Stimulated activated naive B cell treated with anti-CD40 and anti-IgM and Interleukin-4, amounts not matched to agents 10 μg/mL and 1 μg/mL and 100 μg/mL, for 72 hours (primary cell): Measurements from ENCODE around the gene DNASE2B.

Experiments used
- ATAC-seq, 2 donors: fragments of 150-1000 bp; cut with Tn5 transposase; replicated peaks; 2 replicates each; pipeline ENCODE4 v1.10.0; 2021; ENCODE audit warnings: moderate library complexity in 1 of 2
- DNase-seq: peaks from one replicate; pipeline ENCODE4 v3.0.0; 2021
- H3K27ac Mint-ChIP-seq: one replicate; pipeline ENCODE4 v1.8.0; 2022; ENCODE audit warnings: mild to moderate bottlenecking, mixed read lengths
- H3K27me3 Mint-ChIP-seq, 2 donors: one replicate each; pipeline ENCODE4 v1.8.0; 2022; ENCODE audit warnings: mixed read lengths in 2 of 2
- H3K36me3 Mint-ChIP-seq, 2 donors: one replicate each; pipeline ENCODE4 v1.8.0; 2022; ENCODE audit warnings: mixed read lengths in 2 of 2, mild to moderate bottlenecking in 1 of 2
- H3K4me1 Mint-ChIP-seq, 2 donors: one replicate each; pipeline ENCODE4 v1.8.0; 2022; ENCODE audit warnings: mixed read lengths in 2 of 2, mild to moderate bottlenecking in 1 of 2
- H3K4me3 Mint-ChIP-seq, 2 donors: one replicate each; pipeline ENCODE4 v1.8.0; 2022; ENCODE audit warnings: mild to moderate bottlenecking in 2 of 2, mixed read lengths in 2 of 2, moderate library complexity in 1 of 2
- H3K9me3 Mint-ChIP-seq, 2 donors: one replicate each; pipeline ENCODE4 v1.8.0; 2022; ENCODE audit warnings: mixed read lengths in 2 of 2, mild to moderate bottlenecking in 1 of 2

DNASE2B gene, protein sequence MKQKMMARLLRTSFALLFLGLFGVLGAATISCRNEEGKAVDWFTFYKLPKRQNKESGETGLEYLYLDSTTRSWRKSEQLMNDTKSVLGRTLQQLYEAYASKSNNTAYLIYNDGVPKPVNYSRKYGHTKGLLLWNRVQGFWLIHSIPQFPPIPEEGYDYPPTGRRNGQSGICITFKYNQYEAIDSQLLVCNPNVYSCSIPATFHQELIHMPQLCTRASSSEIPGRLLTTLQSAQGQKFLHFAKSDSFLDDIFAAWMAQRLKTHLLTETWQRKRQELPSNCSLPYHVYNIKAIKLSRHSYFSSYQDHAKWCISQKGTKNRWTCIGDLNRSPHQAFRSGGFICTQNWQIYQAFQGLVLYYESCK

GRCh38 chr1:84398175-84399155 lies at the start of gene DNASE2B:
TSS of gene DNASE2B (plus strand) at chr1:84398484. CDS start at chr1:84398565, 81 bp downstream.
- no peak within 1 kb of the TSS for H3K27ac Mint-ChIP-seq
- H3K27me3 Mint-ChIP-seq = no peaks in the 10 kb centered on the region
- H3K36me3 Mint-ChIP-seq = no peaks in the 10 kb centered on the region
- no peak for DNase-seq
- H3K4me3 Mint-ChIP-seq = no peak within 1 kb of the TSS
- no peak for ATAC-seq
- H3K9me3 Mint-ChIP-seq = no peaks in the 10 kb centered on the region
- no peaks in the 10 kb centered on the region for H3K4me1 Mint-ChIP-seq

DNA sequence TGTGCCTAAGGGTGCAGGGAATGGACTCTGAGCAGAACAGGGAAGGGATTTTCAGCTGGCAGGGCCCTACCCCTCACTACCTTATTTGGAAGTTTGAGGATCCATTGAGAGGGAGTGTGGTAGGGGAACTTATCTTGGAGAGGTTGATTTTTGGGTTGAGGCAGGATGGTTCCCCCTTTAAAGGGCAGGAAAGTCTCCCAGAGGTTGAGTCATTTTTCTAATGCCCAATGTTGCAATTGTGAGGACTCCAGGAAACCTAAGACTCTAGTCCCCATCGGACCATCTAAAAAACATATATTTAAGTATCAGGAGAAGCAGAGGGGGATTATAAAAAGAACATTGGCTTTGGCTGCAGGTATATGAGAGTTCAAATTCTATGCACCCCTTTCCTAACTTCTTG lies 49.5 kb upstream of the DNASE2B start:
- Mint-ChIP-seq H3K4me3 (no peak overlapping the region), H3K27ac (no peak overlapping the region), H3K36me3 (no peaks in the 10 kb centered on the region), H3K27me3 (no peaks in the 10 kb centered on the region), H3K4me1 (no peaks in the 10 kb centered on the region), H3K9me3 (no peaks in the 10 kb centered on the region)
- ATAC-seq (no peak), DNase-seq (no peak)

GRCh38 chr1:84350104-84350503 lies 48.2 kb upstream of the DNASE2B start:
- ATAC-seq (no peak), DNase-seq (no peak)
- no peak overlapping the region for H3K4me3 Mint-ChIP-seq
- H3K36me3 Mint-ChIP-seq = no peaks in the 10 kb centered on the region
- H3K9me3 Mint-ChIP-seq = no peaks in the 10 kb centered on the region
- H3K4me1 Mint-ChIP-seq = no peaks in the 10 kb centered on the region
- H3K27ac Mint-ChIP-seq = no peak overlapping the region
- H3K27me3 Mint-ChIP-seq = no peaks in the 10 kb centered on the region

DNA sequence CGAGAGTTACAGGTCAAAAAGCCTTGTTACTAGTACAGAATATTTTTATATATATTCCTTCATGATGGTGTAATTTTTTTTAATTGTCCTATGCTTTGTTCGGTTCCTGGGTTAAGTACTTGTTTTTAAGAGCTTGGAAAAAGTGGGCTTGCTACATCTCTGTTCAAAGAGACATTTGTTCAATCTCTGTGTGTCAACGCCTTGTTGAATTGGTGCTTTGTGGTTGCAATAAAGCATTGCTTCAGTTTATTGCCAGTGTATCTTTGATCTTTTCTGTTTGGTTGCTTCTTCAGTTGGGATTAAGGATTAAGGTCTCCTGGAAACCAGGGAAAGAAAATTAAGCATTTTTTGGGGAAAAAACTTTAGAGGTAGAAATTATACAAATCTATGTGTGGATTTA lies 47.7 kb upstream of the DNASE2B start:
- Mint-ChIP-seq H3K36me3 (no peaks in the 10 kb centered on the region), H3K4me1 (no peaks in the 10 kb centered on the region), H3K27me3 (no peaks in the 10 kb centered on the region), H3K27ac (no peak overlapping the region), H3K9me3 (no peaks in the 10 kb centered on the region), H3K4me3 (no peak overlapping the region)
- no peak for ATAC-seq
- no peak for DNase-seq

DNA sequence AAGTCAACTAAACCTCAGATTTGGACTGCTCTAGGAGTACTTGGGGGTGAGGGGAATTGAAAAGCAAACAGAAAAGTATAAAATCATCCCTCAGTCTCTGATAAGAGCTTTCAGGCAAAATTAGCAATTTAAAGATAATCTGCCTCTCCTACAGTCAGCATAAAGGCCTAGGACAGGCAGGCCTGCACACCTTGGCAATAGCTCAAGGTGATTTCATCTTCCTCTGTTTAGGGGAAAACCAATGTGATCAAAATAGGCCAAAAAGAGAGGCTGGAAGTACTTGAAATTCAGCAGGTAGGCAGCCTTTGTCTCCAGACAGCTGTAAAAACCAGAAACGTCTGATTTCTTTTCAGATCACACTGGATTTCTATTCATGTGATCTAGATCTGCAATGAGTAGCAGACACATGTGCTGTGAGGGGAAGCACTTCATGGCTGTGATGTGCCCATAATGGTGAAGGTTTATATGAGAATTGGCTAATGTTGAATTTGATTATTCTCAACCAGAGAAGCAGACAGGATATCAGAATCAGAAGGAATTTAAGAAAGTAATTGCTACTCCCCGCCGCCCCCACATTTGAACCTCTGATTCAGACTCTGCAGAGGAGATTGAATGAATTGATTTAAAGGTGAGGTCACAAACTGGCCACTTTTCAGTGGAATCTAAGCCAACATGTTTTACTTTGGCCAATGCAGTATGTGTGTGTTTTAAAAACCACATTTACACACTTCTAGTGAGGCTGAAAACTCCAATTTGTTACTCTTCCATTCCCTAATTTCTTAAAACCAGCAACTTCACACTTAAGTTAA lies 45.8 kb upstream of the DNASE2B start:
- H3K36me3 Mint-ChIP-seq = peaks cover 0 to 3% of the 10 kb centered on the region in 2 donors
- no peak overlapping the region for H3K4me3 Mint-ChIP-seq
- DNase-seq = no peak
- peaks cover 0 to 4% of the 10 kb centered on the region in 2 donors for H3K9me3 Mint-ChIP-seq
- H3K4me1 Mint-ChIP-seq = no peaks in the 10 kb centered on the region
- no peak for ATAC-seq
- peaks cover 0 to 5% of the 10 kb centered on the region in 2 donors for H3K27me3 Mint-ChIP-seq
- H3K27ac Mint-ChIP-seq = no peak overlapping the region

- Mint-ChIP-seq H3K4me3 (no peak overlapping the region), H3K36me3 (peaks cover 0 to 3% of the 10 kb centered on the region in 2 donors)
These were observed 44.6 kb upstream of the DNASE2B start for GRCh38 chr1:84353695-84354094.

DNA sequence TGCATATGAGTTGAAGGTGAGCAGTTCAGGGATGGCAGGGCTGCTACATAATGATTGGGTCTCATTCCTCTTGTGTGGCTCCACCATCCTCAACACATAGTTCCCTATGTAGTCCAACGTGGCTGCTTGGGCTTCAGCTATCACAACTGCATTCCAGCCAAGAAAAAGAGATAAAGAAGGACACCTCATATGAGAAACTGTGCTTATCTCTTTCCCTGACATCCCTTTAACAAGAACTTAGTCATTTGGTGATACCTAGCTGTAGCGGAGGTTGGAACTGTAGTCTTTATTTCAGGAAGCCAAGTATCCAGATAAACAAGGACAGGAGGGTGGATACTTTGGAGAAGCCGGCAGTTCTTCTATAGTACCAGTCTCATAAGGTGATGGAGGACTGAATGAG lies 42.7 kb upstream of the DNASE2B start:
- peaks cover 0 to 4% of the 10 kb centered on the region in 2 donors for H3K9me3 Mint-ChIP-seq

More at GRCh38 chr1:84353695-84354094, 44.6 kb upstream of the DNASE2B start:
- DNase-seq = no peak
- H3K4me1 Mint-ChIP-seq = no peaks in the 10 kb centered on the region
- ATAC-seq = no peak
- H3K9me3 Mint-ChIP-seq = peaks cover 0 to 4% of the 10 kb centered on the region in 2 donors
- no peak overlapping the region for H3K27ac Mint-ChIP-seq
- H3K27me3 Mint-ChIP-seq = peaks cover 0 to 5% of the 10 kb centered on the region in 2 donors

GRCh38 chr1:84356881-84357280 lies 41.4 kb upstream of the DNASE2B start:
- peaks cover 0 to 4% of the 10 kb centered on the region in 2 donors for H3K9me3 Mint-ChIP-seq
- peaks cover 0 to 5% of the 10 kb centered on the region in 2 donors for H3K27me3 Mint-ChIP-seq
- no peak overlapping the region for H3K27ac Mint-ChIP-seq
- DNase-seq (no peak), ATAC-seq (no peak)
- H3K4me1 Mint-ChIP-seq = no peaks in the 10 kb centered on the region
- peaks cover 0 to 3% of the 10 kb centered on the region in 2 donors for H3K36me3 Mint-ChIP-seq
- H3K4me3 Mint-ChIP-seq = no peak overlapping the region

More for the DNA sequence above, 42.7 kb upstream of the DNASE2B start:
- DNase-seq = no peak
- no peak overlapping the region for H3K27ac Mint-ChIP-seq
- ATAC-seq = no peak
- peaks cover 0 to 3% of the 10 kb centered on the region in 2 donors for H3K36me3 Mint-ChIP-seq
- H3K4me1 Mint-ChIP-seq = no peaks in the 10 kb centered on the region
- H3K27me3 Mint-ChIP-seq = peaks cover 0 to 5% of the 10 kb centered on the region in 2 donors
- no peak overlapping the region for H3K4me3 Mint-ChIP-seq

- H3K4me1 Mint-ChIP-seq = peaks cover 2 to 7% of the 10 kb centered on the region in 2 donors
- peaks cover 0 to 4% of the 10 kb centered on the region in 2 donors for H3K9me3 Mint-ChIP-seq
- peaks cover 0 to 5% of the 10 kb centered on the region in 2 donors for H3K27me3 Mint-ChIP-seq
- H3K36me3 Mint-ChIP-seq = peaks cover 0 to 3% of the 10 kb centered on the region in 2 donors
- no peak overlapping the region for H3K4me3 Mint-ChIP-seq
- DNase-seq (no peak), ATAC-seq (no peak)
- no peak overlapping the region for H3K27ac Mint-ChIP-seq
These were observed 39.6 kb upstream of the DNASE2B start for GRCh38 chr1:84358695-84359094.

GRCh38 chr1:84360316-84360715 lies 38.0 kb upstream of the DNASE2B start:
- Mint-ChIP-seq H3K4me3 (no peak overlapping the region), H3K4me1 (peaks cover 2 to 9% of the 10 kb centered on the region in 2 donors), H3K27me3 (peaks cover 0 to 5% of the 10 kb centered on the region in 2 donors), H3K27ac (no peak overlapping the region), H3K36me3 (peaks cover 0 to 3% of the 10 kb centered on the region in 2 donors), H3K9me3 (peaks cover 0 to 4% of the 10 kb centered on the region in 2 donors)
- DNase-seq (no peak), ATAC-seq (no peak)

GRCh38 chr1:84361796-84362195 lies 36.5 kb upstream of the DNASE2B start:
- Mint-ChIP-seq H3K27ac (no peak overlapping the region), H3K4me3 (no peak overlapping the region), H3K4me1 (peaks cover 6 to 17% of the 10 kb centered on the region in 2 donors), H3K36me3 (peaks cover 0 to 3% of the 10 kb centered on the region in 2 donors), H3K9me3 (peaks cover 0 to 1% of the 10 kb centered on the region in 2 donors), H3K27me3 (peaks cover 0 to 3% of the 10 kb centered on the region in 2 donors)
- DNase-seq (no peak), ATAC-seq (no peak)

DNA sequence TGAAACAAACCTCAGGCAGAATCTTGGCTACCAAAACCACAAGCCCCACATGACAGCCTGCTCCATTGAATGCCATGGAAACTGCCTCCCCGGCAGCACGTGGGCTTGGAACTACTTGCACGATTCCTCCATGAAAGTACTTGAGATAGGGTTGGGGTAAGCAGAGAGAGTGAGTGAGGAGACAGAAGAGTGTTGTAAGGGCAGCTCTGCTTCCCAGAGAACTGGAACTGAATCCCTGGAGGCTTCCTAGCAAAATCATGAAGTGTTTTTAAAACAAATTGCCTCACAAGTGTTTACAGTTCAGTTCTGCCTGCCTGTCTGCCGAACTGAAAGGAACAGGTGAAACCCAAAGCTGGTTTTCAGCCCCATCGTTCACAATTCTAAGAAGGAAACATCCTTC lies 35.3 kb upstream of the DNASE2B start:
- H3K4me1 Mint-ChIP-seq = peaks cover 6 to 17% of the 10 kb centered on the region in 2 donors
- ATAC-seq = no peak
- no peak for DNase-seq
- H3K27ac Mint-ChIP-seq = no peak overlapping the region
- H3K27me3 Mint-ChIP-seq = no peaks in the 10 kb centered on the region
- H3K9me3 Mint-ChIP-seq = no peaks in the 10 kb centered on the region
- H3K4me3 Mint-ChIP-seq = no peak overlapping the region
- H3K36me3 Mint-ChIP-seq = no peaks in the 10 kb centered on the region

DNA sequence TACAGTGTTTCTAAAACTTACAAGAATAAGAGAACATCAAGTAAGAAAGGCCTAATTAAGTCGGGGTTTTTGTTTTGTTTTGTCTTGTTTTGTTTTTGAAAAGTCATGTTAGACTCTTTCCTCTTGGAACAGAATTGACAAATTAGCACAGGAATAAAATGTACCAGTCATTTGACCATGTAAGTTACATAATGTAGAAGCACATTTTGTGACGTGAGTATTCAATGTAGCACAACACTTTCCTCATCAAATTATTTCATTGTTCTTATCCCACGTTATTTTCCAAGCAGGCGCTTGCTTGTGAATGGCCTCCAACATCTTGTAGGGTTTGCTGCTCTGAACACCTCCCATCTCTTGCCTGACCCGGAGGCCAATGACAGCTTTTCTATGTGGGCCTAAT lies 34.7 kb upstream of the DNASE2B start:
- no peak overlapping the region for H3K27ac Mint-ChIP-seq
- no peaks in the 10 kb centered on the region for H3K36me3 Mint-ChIP-seq
- H3K4me3 Mint-ChIP-seq = no peak overlapping the region
- no peaks in the 10 kb centered on the region for H3K27me3 Mint-ChIP-seq
- H3K9me3 Mint-ChIP-seq = no peaks in the 10 kb centered on the region
- no peak for ATAC-seq
- H3K4me1 Mint-ChIP-seq = peaks cover 6 to 17% of the 10 kb centered on the region in 2 donors
- no peak for DNase-seq
